HepG2 (cell line): Measurements from ENCODE around the gene DRD3. TPM values are rescaled to one million over a fixed set of nuclear protein-coding genes. Genes with fewer than 3 reads are reported as not detected.

ENCODE experiments used
- AKAP8 ChIP-seq: sonication (generic); formaldehyde crosslinking; IDR thresholded peaks from 2 replicates; pipeline ENCODE4 v1.5.1; 2020; ENCODE audit warnings: mild to moderate bottlenecking, missing genetic modification reagents
- ATF1 ChIP-seq: IDR thresholded peaks from 2 replicates; pipeline ENCODE4 v1.6.1; 2016; ENCODE audit warnings: mild to moderate bottlenecking, control low read depth
- BRCA1 ChIP-seq: sonication (generic); formaldehyde crosslinking; IDR thresholded peaks from 2 replicates; pipeline ENCODE4 v1.4.0; 2020; ENCODE audit warnings: missing genetic modification reagents
- CEBPG ChIP-seq: IDR thresholded peaks from 2 replicates; pipeline ENCODE4 v1.6.1; 2016
- ESRRA ChIP-seq: sonication (generic); formaldehyde crosslinking; IDR thresholded peaks from 2 replicates; pipeline ENCODE4 v1.5.1; 2020; ENCODE audit warnings: mild to moderate bottlenecking, low read depth, missing genetic modification reagents
- GTF2F1 ChIP-seq: fragments of 150-350 bp; IDR thresholded peaks from 2 replicates; pipeline ENCODE4 v1.6.1; 2014; ENCODE audit warnings: low read length
- KDM1A ChIP-seq: IDR thresholded peaks from 2 replicates; pipeline ENCODE4 v1.6.1; 2016; ENCODE audit warnings: missing compliant biosample characterization
- MAFG ChIP-seq: sonication (generic); formaldehyde crosslinking; IDR thresholded peaks from 2 replicates; pipeline ENCODE4 v1.5.1; 2020; ENCODE audit warnings: mild to moderate bottlenecking, missing genetic modification reagents
- NBN ChIP-seq: fragments of 450-650 bp; conservative IDR thresholded peaks from 2 replicates; pipeline ENCODE4 v1.6.1; 2017
- NCOA5 ChIP-seq: sonication (generic); formaldehyde crosslinking; IDR thresholded peaks from 2 replicates; pipeline ENCODE4 v1.4.0; 2020; ENCODE audit warnings: missing genetic modification reagents
- PCBP1 ChIP-seq: fragments of 200-400 bp; formaldehyde crosslinking; IDR thresholded peaks from 2 replicates; pipeline ENCODE4 v1.6.1; 2017; ENCODE audit warnings: mild to moderate bottlenecking, low read depth, low read length, borderline replicate concordance
- POLR2G ChIP-seq: fragments of 200-400 bp; formaldehyde crosslinking; IDR thresholded peaks from 2 replicates; pipeline ENCODE4 v1.6.1; 2018; ENCODE audit warnings: mild to moderate bottlenecking, low read depth, low read length, moderate library complexity
- RNF2 ChIP-seq: fragments of 450-650 bp; conservative IDR thresholded peaks from 2 replicates; pipeline ENCODE4 v1.6.1; 2016; ENCODE audit warnings: low read depth
- STAG1 ChIP-seq: sonication (generic); formaldehyde crosslinking; IDR thresholded peaks from 2 replicates; pipeline ENCODE4 v1.4.0; 2020; ENCODE audit warnings: missing genetic modification reagents
- YEATS2 ChIP-seq: sonication (generic); formaldehyde crosslinking; IDR thresholded peaks from 2 replicates; pipeline ENCODE4 v1.4.0; 2020; ENCODE audit warnings: missing genetic modification reagents, borderline replicate concordance
- ZFP90 ChIP-seq: sonication (generic); formaldehyde crosslinking; IDR thresholded peaks from 2 replicates; pipeline ENCODE4 v1.8.0; 2022; ENCODE audit warnings: missing genetic modification reagents, mild to moderate bottlenecking, inconsistent platforms, borderline replicate concordance
- ZKSCAN5 ChIP-seq: sonication (generic); formaldehyde crosslinking; IDR thresholded peaks from 2 replicates; pipeline ENCODE4 v1.5.1; 2020; ENCODE audit warnings: mild to moderate bottlenecking, missing genetic modification reagents
- ZNF17 ChIP-seq: sonication (generic); formaldehyde crosslinking; IDR thresholded peaks from 2 replicates; pipeline ENCODE4 v1.5.0; 2020; ENCODE audit warnings: mild to moderate bottlenecking, missing genetic modification reagents
- ZNF619 ChIP-seq: sonication (generic); formaldehyde crosslinking; IDR thresholded peaks from 2 replicates; pipeline ENCODE4 v1.4.0; 2020; ENCODE audit warnings: mild to moderate bottlenecking, missing genetic modification reagents
- ZNF792 ChIP-seq: IDR thresholded peaks from 2 replicates; pipeline ENCODE4 v1.6.1; 2016
- ZNF883 ChIP-seq: sonication (generic); formaldehyde crosslinking; IDR thresholded peaks from 2 replicates; pipeline ENCODE4 v1.5.1; 2020; ENCODE audit warnings: mild to moderate bottlenecking, missing genetic modification reagents; ENCODE audit errors: not compliant biosample characterization
- polyA plus RNA-seq, 8 experiments: library from polyadenylated mRNA; depleted of rRNA in 3 of 8; stranded (reverse) in 7 of 8; unstranded in 1 of 8; fragments of >200 nt; fragmentation: Illumina TruSeq in 4 of 8; extraction: Trizol in 4 of 8; gene quantifications; 2 replicates each; pipeline versions ENCODE4 v1.2.1 to v1.2.3, GENCODE V29; 2011 to 2016; ENCODE audit warnings: low read depth in 4 of 8, missing spikeins in 1 of 8, mixed read lengths in 1 of 8; ENCODE audit not compliant: insufficient read depth in 1 of 8
- total RNA-seq, 5 experiments: library from RNA; depleted of rRNA; stranded (reverse); fragments of >200 nt; fragmentation: Illumina TruSeq; extraction: Trizol; gene quantifications; 2 replicates each; pipeline ENCODE4 v1.2.3, GENCODE V29; 2016; ENCODE audit warnings: low read depth in 1 of 5
- TF ChIP-seq, protein P1 (sequence below): sonication (generic); formaldehyde crosslinking; IDR thresholded peaks from 2 replicates; pipeline ENCODE4 v1.4.0; 2020; ENCODE audit warnings: missing genetic modification reagents
- TF ChIP-seq, protein P2 (sequence below): sonication (generic); formaldehyde crosslinking; IDR thresholded peaks from 2 replicates; pipeline ENCODE4 v1.4.0; 2020; ENCODE audit warnings: mild to moderate bottlenecking, missing genetic modification reagents
- TF ChIP-seq, protein P3 (sequence below): sonication (generic); formaldehyde crosslinking; IDR thresholded peaks from 2 replicates; pipeline ENCODE4 v1.5.1; 2020; ENCODE audit warnings: mild to moderate bottlenecking, moderate library complexity, missing genetic modification reagents
- TF ChIP-seq, protein P4 (sequence below): IDR thresholded peaks from 2 replicates; pipeline ENCODE4 v1.6.1; 2016

The DRD3 gene
- total and polyA plus RNA-seq, 2 of the 13 experiments (the other 11 are each of a cell fraction or from before 2014, with no cell fraction given) = not detected

DNA sequence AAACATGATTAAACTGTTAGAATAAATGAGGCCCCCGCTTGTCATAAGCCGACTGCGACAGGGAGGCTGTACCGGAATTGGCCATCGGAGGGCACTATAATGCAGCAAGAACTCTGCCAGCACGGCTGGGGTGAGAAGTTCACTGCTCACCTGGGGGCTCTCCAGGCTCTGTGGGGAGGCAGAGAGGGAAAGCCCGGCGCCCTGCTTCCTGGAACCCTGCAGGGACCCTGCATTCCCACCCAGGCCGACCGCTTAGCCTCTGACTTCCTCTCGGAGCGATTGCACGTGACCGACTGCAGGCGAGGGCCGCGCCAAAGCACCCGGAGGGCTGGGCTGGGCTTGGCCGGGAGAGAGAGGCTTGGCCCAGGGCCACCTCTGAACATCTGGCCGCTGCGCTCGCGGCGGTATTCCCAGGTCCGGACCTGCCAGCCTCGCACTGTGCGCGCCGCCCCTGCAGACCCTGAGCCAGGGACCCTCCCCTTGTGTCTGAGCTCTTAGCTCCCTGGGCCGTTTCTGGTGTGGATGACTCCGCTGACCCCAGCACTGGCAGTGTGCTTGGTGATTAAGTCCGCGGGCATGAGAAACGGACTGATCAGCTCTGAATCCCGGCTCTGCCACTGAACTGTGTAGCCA is 26.2 kb downstream of the DRD3 start (continued):
- TF ChIP-seq ZNF792 (CRISPR knock-in tag) = peak; percentile 43; the same call in 1 of the 2 replicates
- TF ChIP-seq GTF2F1 = no peak
- no peak for TF ChIP-seq ZKSCAN5
- TF ChIP-seq NBN = no peak
- TF ChIP-seq, protein P1, sequence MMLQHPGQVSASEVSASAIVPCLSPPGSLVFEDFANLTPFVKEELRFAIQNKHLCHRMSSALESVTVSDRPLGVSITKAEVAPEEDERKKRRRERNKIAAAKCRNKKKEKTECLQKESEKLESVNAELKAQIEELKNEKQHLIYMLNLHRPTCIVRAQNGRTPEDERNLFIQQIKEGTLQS (CRISPR knock-in tag) = no peak
- TF ChIP-seq ZFP90 (CRISPR knock-in tag) = no peak
- no peak for TF ChIP-seq BRCA1 (CRISPR knock-in tag)
- TF ChIP-seq RNF2 = peak; percentile 75; the same call in 1 of the 2 replicates
- TF ChIP-seq KDM1A = no peak
- TF ChIP-seq, protein P2, sequence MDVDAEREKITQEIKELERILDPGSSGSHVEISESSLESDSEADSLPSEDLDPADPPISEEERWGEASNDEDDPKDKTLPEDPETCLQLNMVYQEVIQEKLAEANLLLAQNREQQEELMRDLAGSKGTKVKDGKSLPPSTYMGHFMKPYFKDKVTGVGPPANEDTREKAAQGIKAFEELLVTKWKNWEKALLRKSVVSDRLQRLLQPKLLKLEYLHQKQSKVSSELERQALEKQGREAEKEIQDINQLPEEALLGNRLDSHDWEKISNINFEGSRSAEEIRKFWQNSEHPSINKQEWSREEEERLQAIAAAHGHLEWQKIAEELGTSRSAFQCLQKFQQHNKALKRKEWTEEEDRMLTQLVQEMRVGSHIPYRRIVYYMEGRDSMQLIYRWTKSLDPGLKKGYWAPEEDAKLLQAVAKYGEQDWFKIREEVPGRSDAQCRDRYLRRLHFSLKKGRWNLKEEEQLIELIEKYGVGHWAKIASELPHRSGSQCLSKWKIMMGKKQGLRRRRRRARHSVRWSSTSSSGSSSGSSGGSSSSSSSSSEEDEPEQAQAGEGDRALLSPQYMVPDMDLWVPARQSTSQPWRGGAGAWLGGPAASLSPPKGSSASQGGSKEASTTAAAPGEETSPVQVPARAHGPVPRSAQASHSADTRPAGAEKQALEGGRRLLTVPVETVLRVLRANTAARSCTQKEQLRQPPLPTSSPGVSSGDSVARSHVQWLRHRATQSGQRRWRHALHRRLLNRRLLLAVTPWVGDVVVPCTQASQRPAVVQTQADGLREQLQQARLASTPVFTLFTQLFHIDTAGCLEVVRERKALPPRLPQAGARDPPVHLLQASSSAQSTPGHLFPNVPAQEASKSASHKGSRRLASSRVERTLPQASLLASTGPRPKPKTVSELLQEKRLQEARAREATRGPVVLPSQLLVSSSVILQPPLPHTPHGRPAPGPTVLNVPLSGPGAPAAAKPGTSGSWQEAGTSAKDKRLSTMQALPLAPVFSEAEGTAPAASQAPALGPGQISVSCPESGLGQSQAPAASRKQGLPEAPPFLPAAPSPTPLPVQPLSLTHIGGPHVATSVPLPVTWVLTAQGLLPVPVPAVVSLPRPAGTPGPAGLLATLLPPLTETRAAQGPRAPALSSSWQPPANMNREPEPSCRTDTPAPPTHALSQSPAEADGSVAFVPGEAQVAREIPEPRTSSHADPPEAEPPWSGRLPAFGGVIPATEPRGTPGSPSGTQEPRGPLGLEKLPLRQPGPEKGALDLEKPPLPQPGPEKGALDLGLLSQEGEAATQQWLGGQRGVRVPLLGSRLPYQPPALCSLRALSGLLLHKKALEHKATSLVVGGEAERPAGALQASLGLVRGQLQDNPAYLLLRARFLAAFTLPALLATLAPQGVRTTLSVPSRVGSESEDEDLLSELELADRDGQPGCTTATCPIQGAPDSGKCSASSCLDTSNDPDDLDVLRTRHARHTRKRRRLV (CRISPR knock-in tag) = 0 out of 2 replicates have a peak, but pooled peaks have one; percentile 60
- no peak for TF ChIP-seq ESRRA (CRISPR knock-in tag)
- no peak for TF ChIP-seq YEATS2 (CRISPR knock-in tag)
- TF ChIP-seq ZNF17 (CRISPR knock-in tag) = no peak
- peak; percentile 69 for TF ChIP-seq STAG1 (CRISPR knock-in tag)
- TF ChIP-seq, protein P3, sequence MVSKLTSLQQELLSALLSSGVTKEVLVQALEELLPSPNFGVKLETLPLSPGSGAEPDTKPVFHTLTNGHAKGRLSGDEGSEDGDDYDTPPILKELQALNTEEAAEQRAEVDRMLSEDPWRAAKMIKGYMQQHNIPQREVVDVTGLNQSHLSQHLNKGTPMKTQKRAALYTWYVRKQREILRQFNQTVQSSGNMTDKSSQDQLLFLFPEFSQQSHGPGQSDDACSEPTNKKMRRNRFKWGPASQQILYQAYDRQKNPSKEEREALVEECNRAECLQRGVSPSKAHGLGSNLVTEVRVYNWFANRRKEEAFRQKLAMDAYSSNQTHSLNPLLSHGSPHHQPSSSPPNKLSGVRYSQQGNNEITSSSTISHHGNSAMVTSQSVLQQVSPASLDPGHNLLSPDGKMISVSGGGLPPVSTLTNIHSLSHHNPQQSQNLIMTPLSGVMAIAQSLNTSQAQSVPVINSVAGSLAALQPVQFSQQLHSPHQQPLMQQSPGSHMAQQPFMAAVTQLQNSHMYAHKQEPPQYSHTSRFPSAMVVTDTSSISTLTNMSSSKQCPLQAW (CRISPR knock-in tag) = peak; percentile 78
- no peak for TF ChIP-seq AKAP8 (CRISPR knock-in tag)
- TF ChIP-seq ATF1 (CRISPR knock-in tag) = no peak
- no peak for TF ChIP-seq NCOA5 (CRISPR knock-in tag)
- TF ChIP-seq ZNF619 = no peak
- TF ChIP-seq PCBP1 = no peak
- TF ChIP-seq ZNF883 = peak; percentile 54
- no peak for TF ChIP-seq POLR2G
- TF ChIP-seq CEBPG (CRISPR knock-in tag) = no peak
- TF ChIP-seq, protein P4, sequence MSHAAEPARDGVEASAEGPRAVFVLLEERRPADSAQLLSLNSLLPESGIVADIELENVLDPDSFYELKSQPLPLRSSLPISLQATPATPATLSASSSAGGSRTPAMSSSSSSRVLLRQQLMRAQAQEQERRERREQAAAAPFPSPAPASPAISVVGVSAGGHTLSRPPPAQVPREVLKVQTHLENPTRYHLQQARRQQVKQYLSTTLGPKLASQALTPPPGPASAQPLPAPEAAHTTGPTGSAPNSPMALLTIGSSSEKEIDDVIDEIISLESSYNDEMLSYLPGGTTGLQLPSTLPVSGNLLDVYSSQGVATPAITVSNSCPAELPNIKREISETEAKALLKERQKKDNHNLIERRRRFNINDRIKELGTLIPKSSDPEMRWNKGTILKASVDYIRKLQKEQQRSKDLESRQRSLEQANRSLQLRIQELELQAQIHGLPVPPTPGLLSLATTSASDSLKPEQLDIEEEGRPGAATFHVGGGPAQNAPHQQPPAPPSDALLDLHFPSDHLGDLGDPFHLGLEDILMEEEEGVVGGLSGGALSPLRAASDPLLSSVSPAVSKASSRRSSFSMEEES (CRISPR knock-in tag) = peak; percentile 49; the same call in 1 of the 2 replicates
- TF ChIP-seq MAFG (CRISPR knock-in tag) = no peak
